Measurements from ENCODE around the gene SSRP1.

DNA sequence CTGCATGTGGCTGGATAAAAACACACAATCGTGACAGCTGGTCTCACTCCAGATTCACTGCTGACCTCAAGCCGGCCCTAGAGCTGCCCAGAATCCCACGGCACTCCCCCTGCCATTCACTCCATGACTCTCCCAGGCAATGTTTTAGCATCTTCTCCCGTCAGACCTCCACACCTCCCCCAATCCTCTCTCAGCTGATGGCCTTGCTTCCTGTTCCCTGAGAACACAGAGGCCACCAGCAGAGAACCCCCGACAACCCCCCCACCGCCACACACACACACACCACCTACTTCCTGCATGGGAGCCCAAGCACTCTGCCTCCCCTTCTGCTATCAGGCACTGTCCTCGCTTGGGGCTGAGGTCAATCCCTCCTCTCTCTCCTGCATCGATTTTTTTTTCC is 20.2 kb downstream of the SSRP1 start:
- TF ChIP-seq EZH2 (IDR thresholded peaks at IDR 0.05) (no peak), POLR2AphosphoS5 (IDR thresholded peaks at IDR 0.05; ENCODE audit: borderline replicate concordance, low read depth, low read length) (no peak), FOXP2 (optimal IDR thresholded peaks at IDR 0.05; ENCODE audit: control extremely low read depth, extremely low read length, insufficient read depth) (no peak)

Measured in SK-N-MC (cell line).